Cardiac fibroblast (primary cell): ENCODE measurements around the gene CXCL8.
A peak's percentile ranks its signal among the peaks of the same experiment; 100 is the strongest.

Experiments used
- DNase-seq, 2 donors: peaks; one replicate each; pipeline versions ENCODE4 v3.0.0 to v3.0.0-alpha.2; 2010; ENCODE audit warnings: low read depth in 2 of 2
- H3K4me3 ChIP-seq, 2 donors: replicated peaks in 1 of 2; 1 replicate in 1 of 2; 2 replicates in 1 of 2; pipeline ENCODE4 v1.5.1; 2011; ENCODE audit warnings: low read depth in 2 of 2, low read length in 2 of 2, mild to moderate bottlenecking in 2 of 2, moderate library complexity in 1 of 2
- TF ChIP-seq, protein P1 (sequence below): IDR thresholded peaks from one replicate; pipeline ENCODE4 v1.5.1; 2011; ENCODE audit warnings: low read depth, mild to moderate bottlenecking, low read length, inconsistent platforms

Gene CXCL8

DNA sequence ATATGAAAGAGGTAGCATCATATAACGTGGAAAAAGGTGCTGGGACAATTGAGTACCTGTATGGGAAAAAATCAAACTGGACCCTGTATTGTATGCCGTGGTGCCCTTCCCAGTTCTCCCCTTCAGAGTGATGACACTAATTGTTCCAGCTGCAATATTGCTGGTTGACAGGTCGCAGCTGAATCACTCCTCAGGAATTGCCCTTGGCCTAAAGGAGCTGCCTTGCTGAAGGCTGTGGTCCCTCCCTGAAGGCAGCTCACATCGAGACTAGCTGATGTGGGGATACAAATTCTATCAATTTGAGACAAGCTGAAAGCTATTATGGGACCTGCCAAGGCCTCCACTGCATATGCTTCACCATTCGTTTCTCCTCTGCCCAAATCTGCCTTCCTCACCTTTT, 39.3 kb upstream of the CXCL8 start:
- DNase-seq: peak; percentile 66 to 74
- H3K4me3 ChIP-seq: no peak overlapping the region
- TF ChIP-seq, protein P1, sequence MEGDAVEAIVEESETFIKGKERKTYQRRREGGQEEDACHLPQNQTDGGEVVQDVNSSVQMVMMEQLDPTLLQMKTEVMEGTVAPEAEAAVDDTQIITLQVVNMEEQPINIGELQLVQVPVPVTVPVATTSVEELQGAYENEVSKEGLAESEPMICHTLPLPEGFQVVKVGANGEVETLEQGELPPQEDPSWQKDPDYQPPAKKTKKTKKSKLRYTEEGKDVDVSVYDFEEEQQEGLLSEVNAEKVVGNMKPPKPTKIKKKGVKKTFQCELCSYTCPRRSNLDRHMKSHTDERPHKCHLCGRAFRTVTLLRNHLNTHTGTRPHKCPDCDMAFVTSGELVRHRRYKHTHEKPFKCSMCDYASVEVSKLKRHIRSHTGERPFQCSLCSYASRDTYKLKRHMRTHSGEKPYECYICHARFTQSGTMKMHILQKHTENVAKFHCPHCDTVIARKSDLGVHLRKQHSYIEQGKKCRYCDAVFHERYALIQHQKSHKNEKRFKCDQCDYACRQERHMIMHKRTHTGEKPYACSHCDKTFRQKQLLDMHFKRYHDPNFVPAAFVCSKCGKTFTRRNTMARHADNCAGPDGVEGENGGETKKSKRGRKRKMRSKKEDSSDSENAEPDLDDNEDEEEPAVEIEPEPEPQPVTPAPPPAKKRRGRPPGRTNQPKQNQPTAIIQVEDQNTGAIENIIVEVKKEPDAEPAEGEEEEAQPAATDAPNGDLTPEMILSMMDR: no peak

DNA sequence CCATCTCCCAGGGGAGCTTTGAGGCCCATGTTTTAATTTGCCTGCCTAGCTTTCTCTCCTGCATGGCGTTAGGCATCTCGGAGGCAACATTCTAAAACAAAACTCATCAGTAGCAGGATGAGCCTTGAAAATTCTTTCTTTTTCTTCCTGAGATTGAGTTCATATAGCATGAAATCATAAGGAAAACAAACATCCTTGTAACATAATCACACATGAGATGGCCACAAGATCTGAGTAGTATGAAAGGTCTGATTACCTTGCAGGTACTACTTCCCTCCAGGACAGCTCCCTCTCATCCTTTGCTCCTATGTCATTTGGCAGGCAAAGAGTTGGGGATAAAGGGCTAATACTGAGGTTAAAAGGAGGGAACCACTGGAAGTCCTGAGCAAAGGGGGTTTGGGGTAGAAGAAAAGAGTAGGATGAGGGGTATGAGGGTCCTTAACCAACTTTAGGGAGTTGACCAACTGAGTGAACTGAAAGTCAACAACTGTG, 37.5 kb upstream of the CXCL8 start:
- peak in 1 of 2 donors; percentile 30 for DNase-seq
- TF ChIP-seq, protein P1: no peak
- no peak overlapping the region for H3K4me3 ChIP-seq

DNA sequence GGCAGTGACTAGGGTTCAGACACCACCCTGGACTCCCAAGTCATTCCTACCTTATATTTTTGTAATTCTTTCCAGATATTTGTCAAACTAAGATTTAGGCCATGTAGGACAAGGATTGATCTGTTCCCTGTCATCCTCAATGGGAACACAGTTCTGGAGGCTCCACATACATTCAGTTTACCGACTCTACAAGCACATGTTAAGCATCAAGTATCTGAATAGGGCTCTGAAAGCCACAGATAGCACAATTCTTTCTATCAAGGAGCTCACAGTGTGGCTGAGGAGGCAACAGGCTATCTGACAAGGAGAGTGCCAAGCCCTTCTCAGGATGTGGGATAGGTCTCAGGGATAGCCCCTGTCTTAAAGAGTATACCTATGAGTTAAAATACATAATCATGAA, 37.0 kb upstream of the CXCL8 start:
- TF ChIP-seq, protein P1: no peak
- no peak overlapping the region for H3K4me3 ChIP-seq
- no peak for DNase-seq

DNA sequence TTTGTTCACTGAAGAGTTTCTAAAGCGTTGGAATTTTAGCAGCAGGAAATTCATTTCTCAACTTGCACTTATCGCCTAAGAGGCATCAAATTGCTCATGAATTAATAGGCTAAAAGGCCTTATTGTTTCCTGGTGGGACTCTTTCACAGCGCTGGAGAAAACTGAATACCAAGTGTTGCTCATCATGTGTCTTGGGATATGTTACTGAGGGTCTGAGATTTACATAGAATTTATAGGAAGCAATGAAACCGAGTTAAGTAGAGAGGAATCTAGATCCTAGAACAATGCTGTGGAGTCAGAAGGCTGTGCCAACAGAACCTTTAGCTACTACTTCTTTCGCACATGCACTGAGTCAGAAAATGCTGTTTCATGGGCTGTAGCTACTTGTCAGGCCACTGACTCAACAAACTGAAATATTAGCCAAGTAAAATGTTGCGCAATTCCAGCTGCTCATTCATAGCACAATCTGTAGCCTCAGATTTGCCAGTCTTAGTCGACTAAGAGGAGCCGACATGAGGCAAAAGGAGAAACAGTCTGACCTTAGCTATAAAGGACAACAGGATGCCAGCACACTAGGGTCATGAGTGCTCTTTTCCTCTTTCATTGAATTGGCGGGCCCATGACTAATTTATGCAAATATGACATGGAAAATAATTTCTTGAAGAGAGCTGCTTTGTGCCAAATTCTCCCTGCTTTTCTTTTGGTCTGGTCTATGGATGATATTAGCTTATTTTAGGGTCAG, 35.9 kb upstream of the CXCL8 start:
- no peak overlapping the region for H3K4me3 ChIP-seq

DNA sequence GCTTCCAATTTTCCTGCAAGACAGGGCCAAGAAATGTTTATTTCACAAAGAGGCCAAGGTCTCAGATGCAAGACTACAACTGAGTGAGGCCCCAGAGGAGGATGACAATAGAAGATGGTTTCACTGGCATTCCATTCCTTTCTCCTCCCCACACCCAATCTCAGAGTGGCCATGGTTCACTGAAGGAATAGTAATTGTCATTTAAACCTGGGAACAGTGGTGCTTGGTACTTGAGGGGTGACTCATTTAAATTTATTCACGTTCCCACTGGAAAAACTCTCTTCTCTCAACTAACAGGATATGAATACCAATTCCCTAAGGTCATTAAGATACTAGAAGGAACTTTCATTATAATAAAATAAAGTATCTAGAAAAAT, 35.3 kb upstream of the CXCL8 start:
- no peak overlapping the region for H3K4me3 ChIP-seq
- TF ChIP-seq, protein P1: no peak
- DNase-seq: peak in 1 of 2 donors; percentile 91

More for the DNA sequence above, 35.9 kb upstream of the CXCL8 start:
- TF ChIP-seq, protein P1: no peak
- DNase-seq: peak; percentile 99 to 100

DNA sequence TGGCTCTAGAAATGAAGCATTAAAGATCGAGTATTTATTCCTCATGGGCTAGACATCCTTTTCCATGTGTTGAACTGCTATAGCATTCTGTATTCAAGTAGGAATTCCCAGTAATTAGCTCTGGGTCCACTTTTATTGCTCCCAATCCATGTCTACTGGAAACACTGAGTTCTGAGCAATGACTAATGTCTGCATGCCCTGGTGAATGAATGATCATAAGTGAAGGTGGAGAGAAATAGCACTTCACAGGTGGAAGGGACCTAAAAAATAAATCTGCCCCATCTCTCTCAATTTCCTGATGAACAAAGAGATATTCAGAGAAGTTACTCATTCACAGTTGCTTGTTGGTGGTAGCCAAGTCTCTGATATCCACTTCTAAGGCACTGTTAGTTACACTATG, 34.6 kb upstream of the CXCL8 start:
- no peak for DNase-seq
- no peak overlapping the region for H3K4me3 ChIP-seq
- TF ChIP-seq, protein P1: no peak

DNA sequence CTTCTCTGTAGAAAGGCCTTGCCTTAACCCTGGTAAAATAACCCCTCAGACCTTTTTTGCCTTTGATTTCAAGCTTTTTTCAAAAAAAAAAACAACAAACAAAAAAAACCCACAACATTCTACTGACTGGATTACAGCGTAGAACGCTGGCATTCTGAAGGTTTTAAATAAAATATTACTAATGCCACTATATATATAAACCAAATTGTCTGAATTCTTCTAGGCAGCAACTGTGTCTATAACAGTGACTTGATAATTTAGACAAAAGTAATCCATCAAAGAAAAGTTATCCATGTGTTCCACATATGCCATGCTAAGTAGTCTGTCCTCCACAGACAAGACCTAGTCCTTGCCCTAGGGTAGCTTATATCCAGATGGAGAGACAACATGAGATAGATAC, 33.6 kb upstream of the CXCL8 start:
- H3K4me3 ChIP-seq: no peak overlapping the region
- DNase-seq: no peak
- TF ChIP-seq, protein P1: no peak
